GM21717 (cell line): ENCODE results near the gene PTTG1.

ENCODE experiments used
- ATAC-seq: cut with Tn5 transposase; IDR thresholded peaks from one replicate; pipeline ENCODE4 v1.9.1; 2021; ENCODE audit warnings: mild to moderate bottlenecking, moderate library complexity; ENCODE audit not compliant: unreplicated experiment

The PTTG1 gene

GRCh38 chr5:160470437-160471361 is 49.0 kb downstream of the PTTG1 start:
- no peak for ATAC-seq

GRCh38 chr5:160471761-160472160 is 50.1 kb downstream of the PTTG1 start:
- no peak for ATAC-seq

- no peak for ATAC-seq
These were observed 50.8 kb downstream of the PTTG1 start for GRCh38 chr5:160472482-160472881.

GRCh38 chr5:160473681-160474080 is 52.0 kb downstream of the PTTG1 start:
- no peak for ATAC-seq

GRCh38 chr5:160474084-160474483 is 52.4 kb downstream of the PTTG1 start:
- no peak for ATAC-seq

GRCh38 chr5:160475864-160476438 is 54.3 kb downstream of the PTTG1 start:
- no peak for ATAC-seq

GRCh38 chr5:160477266-160477970 is 55.8 kb downstream of the PTTG1 start:
- ATAC-seq: no peak

- ATAC-seq: no peak
These were observed 56.5 kb downstream of the PTTG1 start for GRCh38 chr5:160478163-160478562.
